GM19455 (cell line): Measurements from ENCODE around the gene TTLL7.
A peak's percentile ranks its signal among the peaks of the same experiment; 100 is the strongest.

Source experiments
- ATAC-seq: cut with Tn5 transposase; IDR thresholded peaks from one replicate; pipeline ENCODE4 v1.9.1; 2021; ENCODE audit not compliant: unreplicated experiment

TTLL7 gene

GRCh38 chr1:83998498-83999315 is at the start of gene TTLL7:
Gene TTLL7, minus strand, starts transcription at chr1:83999132. Its CDS starts 46,921 bp downstream, at chr1:83952211.
- peak; percentile 93 for ATAC-seq

- no peak for ATAC-seq
Observed at GRCh38 chr1:84042461-84042860, 43.5 kb upstream of the TTLL7 start.

GRCh38 chr1:84037758-84038611 is 39.1 kb upstream of the TTLL7 start:
- ATAC-seq: no peak

GRCh38 chr1:84031802-84032327 is 32.9 kb upstream of the TTLL7 start:
- ATAC-seq: no peak

GRCh38 chr1:84027368-84027767 is 28.4 kb upstream of the TTLL7 start:
- ATAC-seq: no peak

GRCh38 chr1:84025966-84026365 is 27.0 kb upstream of the TTLL7 start:
- no peak for ATAC-seq

- no peak for ATAC-seq
Observed at GRCh38 chr1:84021822-84022221, 22.9 kb upstream of the TTLL7 start.

GRCh38 chr1:84020151-84020550 is 21.2 kb upstream of the TTLL7 start:
- no peak for ATAC-seq

- no peak for ATAC-seq
Observed at GRCh38 chr1:84019217-84019616, 20.3 kb upstream of the TTLL7 start.

GRCh38 chr1:84013708-84014107 is 14.8 kb upstream of the TTLL7 start:
- no peak for ATAC-seq

GRCh38 chr1:84012018-84012417 is 13.1 kb upstream of the TTLL7 start:
- ATAC-seq: no peak

GRCh38 chr1:84010136-84010535 is 11.2 kb upstream of the TTLL7 start:
- ATAC-seq: no peak

- ATAC-seq: no peak
Observed at GRCh38 chr1:84008631-84009030, 9.7 kb upstream of the TTLL7 start.

GRCh38 chr1:84006591-84006990 is 7.7 kb upstream of the TTLL7 start:
- no peak for ATAC-seq

GRCh38 chr1:84001501-84001900 is 2.6 kb upstream of the TTLL7 start:
- no peak for ATAC-seq

GRCh38 chr1:84000954-84001495 is 2.1 kb upstream of the TTLL7 start:
- no peak for ATAC-seq

- no peak for ATAC-seq
Observed at GRCh38 chr1:84000196-84000885, 1.4 kb upstream of the TTLL7 start.

- ATAC-seq: peak; percentile 82
Observed at GRCh38 chr1:83999316-83999819, 436 bp upstream of the TTLL7 start.

GRCh38 chr1:83998205-83998497 is 781 bp downstream of the TTLL7 start:
- ATAC-seq: no peak

- no peak for ATAC-seq
Observed at GRCh38 chr1:83997631-83998030, 1.3 kb downstream of the TTLL7 start.

- ATAC-seq: no peak
Observed at GRCh38 chr1:83996621-83997020, 2.3 kb downstream of the TTLL7 start.
